GM23248 (cell line): Measurements from ENCODE around the gene SNX15. TPM values are rescaled to one million over a fixed set of nuclear protein-coding genes. Genes with fewer than 3 reads are reported as not detected.

ENCODE experiments used
- DNase-seq: peaks from one replicate; pipeline ENCODE4 v3.0.0-alpha.2; 2015
- H2AFZ ChIP-seq: fragments of 200-600 bp; sonication (generic); 2 replicates; pipeline ENCODE4 v1.6.1; 2016; ENCODE audit warnings: antibody characterized with exemption
- H3F3A ChIP-seq: fragments of 200-600 bp; sonication (generic); 2 replicates; pipeline ENCODE4 v1.6.1; 2016; ENCODE audit warnings: mild to moderate bottlenecking, antibody characterized with exemption, mixed run types; ENCODE audit not compliant: insufficient read depth
- H3K27ac ChIP-seq: fragments of 200-600 bp; sonication (generic); 2 replicates; pipeline ENCODE4 v1.5.1; 2016; ENCODE audit warnings: mild to moderate bottlenecking
- H3K27me3 ChIP-seq: fragments of 200-600 bp; sonication (generic); replicated peaks from 2 replicates; pipeline ENCODE4 v1.6.1; 2016; ENCODE audit warnings: mild to moderate bottlenecking; ENCODE audit not compliant: insufficient read depth
- H3K36me3 ChIP-seq: fragments of 200-600 bp; sonication (generic); 2 replicates; pipeline ENCODE4 v1.6.1; 2016; ENCODE audit warnings: low read depth, mild to moderate bottlenecking
- H3K4me1 ChIP-seq: fragments of 200-600 bp; sonication (generic); 2 replicates; pipeline ENCODE4 v1.6.1; 2016; ENCODE audit warnings: mild to moderate bottlenecking; ENCODE audit not compliant: insufficient read depth
- H3K4me2 ChIP-seq: fragments of 200-600 bp; sonication (generic); one replicate; pipeline ENCODE4 v1.6.1; 2016; ENCODE audit warnings: mild to moderate bottlenecking; ENCODE audit not compliant: unreplicated experiment
- H3K4me3 ChIP-seq: fragments of 200-600 bp; sonication (generic); 2 replicates; pipeline ENCODE4 v1.5.1; 2016; ENCODE audit warnings: mild to moderate bottlenecking
- H3K79me2 ChIP-seq: fragments of 200-600 bp; sonication (generic); 2 replicates; pipeline ENCODE4 v1.6.1; 2016; ENCODE audit warnings: mild to moderate bottlenecking; ENCODE audit not compliant: insufficient read depth
- H3K9ac ChIP-seq: fragments of 200-600 bp; sonication (generic); 2 replicates; pipeline ENCODE4 v1.6.1; 2016; ENCODE audit warnings: mild to moderate bottlenecking
- H3K9me2 ChIP-seq: fragments of 200-600 bp; sonication (generic); 2 replicates; pipeline ENCODE4 v1.6.1; 2016; ENCODE audit warnings: mixed run types, mild to moderate bottlenecking, moderate library complexity; ENCODE audit not compliant: insufficient read depth
- H3K9me3 ChIP-seq: fragments of 200-600 bp; sonication (generic); one replicate; pipeline ENCODE4 v1.6.1; 2017; ENCODE audit warnings: low read depth
- H4K20me1 ChIP-seq: fragments of 200-600 bp; sonication (generic); 2 replicates; pipeline ENCODE4 v1.6.0; 2016; ENCODE audit not compliant: insufficient read depth
- EZH2 ChIP-seq: fragments of 200-600 bp; sonication (generic); IDR thresholded peaks from 2 replicates; pipeline ENCODE4 v1.6.1; 2018; ENCODE audit warnings: antibody characterized with exemption, mild to moderate bottlenecking; ENCODE audit not compliant: insufficient read depth, poor library complexity, severe bottlenecking
- EZH2phosphoT487 ChIP-seq: fragments of 200-600 bp; sonication (generic); IDR thresholded peaks from 2 replicates; pipeline ENCODE4 v1.6.1; 2018; ENCODE audit warnings: antibody characterized with exemption, moderate library complexity, mild to moderate bottlenecking, low read depth; ENCODE audit not compliant: insufficient read depth
- WGBS, 2 experiments: methylation state at CpG; one replicate each; pipeline ENCODE4 v1.1.6; 2015 to 2017; ENCODE audit warnings: low lambda C conversion rate in 2 of 2, low coverage in 1 of 2; ENCODE audit errors: missing lambda C conversion rate in 2 of 2; 5-methylcytosine and 5-hydroxymethylcytosine counted together
- in situ Hi-C: fragments of 300-500 bp; cut with MboI; formaldehyde crosslinking; loops from 2 replicates; pipeline ENCODE4 v1.15.0; 2020
- polyA plus RNA-seq: library from polyadenylated mRNA; unstranded; fragments of >200 nt; fragmentation: Nextera tagmentation; extraction: Ambion mirVana; gene quantifications from 2 replicates; pipeline ENCODE4 v1.2.1, GENCODE V29; 2016
- total RNA-seq: library from RNA; depleted of rRNA; stranded (reverse); fragments of >200 nt; shearing (Covaris generic); gene quantifications from 2 replicates; pipeline ENCODE4 v1.2.3, GENCODE V29; 2014

Gene SNX15
- total and polyA plus RNA-seq, 2 experiments from 2014 or later, result 17.2 to 17.5 TPM

GRCh38 chr11:65013888-65014725 is 13.1 kb upstream of the SNX15 start, which contains the start of gene ARL2:
Gene ARL2 (plus strand): TSS chr11:65014160. CDS start chr11:65014208, 48 bp downstream.
- Histone ChIP-seq H3K4me3 (peak within 1 kb of the TSS; percentile 83), H3K9me3 (no peaks in the 10 kb centered on the region), H3K79me2 (peaks cover 18% of the 10 kb centered on the region), H3K4me1 (peaks cover 6% of the 10 kb centered on the region; the same call in 1 of the 2 replicates), H3K9me2 (no peaks in the 10 kb centered on the region), H2AFZ (peak within 1 kb of the TSS; percentile 97), H3K27ac (peak within 1 kb of the TSS; percentile 97), H4K20me1 (no peaks in the 10 kb centered on the region), H3K27me3 (no peaks in the 10 kb centered on the region), H3F3A (0 out of 2 replicates have a peak, but pooled peaks cover 3% of the 10 kb centered on the region), H3K4me2 (peak within 1 kb of the TSS; percentile 96), H3K36me3 (no peaks in the 10 kb centered on the region), H3K9ac (peak within 1 kb of the TSS; percentile 96)
- 1 to 2% methylated on average over 83 to 89 of the region's 96 CpGs for WGBS, 2 experiments
- peak; percentile 95 for DNase-seq
- TF ChIP-seq EZH2phosphoT487 (no peak), EZH2 (no peak)
- in situ Hi-C loops, result no loop called here

GRCh38 chr11:65014726-65015227 is 12.5 kb upstream of the SNX15 start:
- peak overlapping the region; percentile 96 for H3K9ac ChIP-seq
- H3K9me3 ChIP-seq, result no peaks in the 10 kb centered on the region
- no peaks in the 10 kb centered on the region for H3K9me2 ChIP-seq
- H3K4me2 ChIP-seq, result peak overlapping the region; percentile 56
- H3F3A ChIP-seq, result 0 out of 2 replicates have a peak, but pooled peaks cover 3% of the 10 kb centered on the region
- TF ChIP-seq EZH2phosphoT487 (no peak), EZH2 (no peak)
- H3K4me3 ChIP-seq, result peak overlapping the region; percentile 83
- in situ Hi-C loops, result no loop called here
- peak overlapping the region; percentile 97 for H3K27ac ChIP-seq
- H2AFZ ChIP-seq, result peak overlapping the region; percentile 97
- no peaks in the 10 kb centered on the region for H3K36me3 ChIP-seq
- no peaks in the 10 kb centered on the region for H3K27me3 ChIP-seq
- H3K4me1 ChIP-seq, result peaks cover 6% of the 10 kb centered on the region; the same call in 1 of the 2 replicates
- H3K79me2 ChIP-seq, result peaks cover 18% of the 10 kb centered on the region
- no peaks in the 10 kb centered on the region for H4K20me1 ChIP-seq
- no peak for DNase-seq
- WGBS, 2 experiments, result 24 to 32% methylated on average over 20 to 23 of the region's 23 CpGs

- Histone ChIP-seq H3K79me2 (peaks cover 18% of the 10 kb centered on the region), H3F3A (no peaks in the 10 kb centered on the region), H2AFZ (no peak overlapping the region), H3K4me3 (no peak overlapping the region), H3K4me1 (peaks cover 6% of the 10 kb centered on the region; the same call in 1 of the 2 replicates), H3K27me3 (no peaks in the 10 kb centered on the region), H3K9me3 (no peaks in the 10 kb centered on the region), H3K9ac (no peak overlapping the region), H3K4me2 (no peak overlapping the region), H3K36me3 (no peaks in the 10 kb centered on the region), H3K27ac (no peak overlapping the region), H3K9me2 (no peaks in the 10 kb centered on the region), H4K20me1 (no peaks in the 10 kb centered on the region)
- no peak for TF ChIP-seq EZH2phosphoT487
- no peak for TF ChIP-seq EZH2
- DNase-seq, result no peak
- 85 to 86% methylated on average over 4 of the region's 4 CpGs for WGBS, 2 experiments
- in situ Hi-C loops, result no loop called here
These were observed 10.5 kb upstream of the SNX15 start for GRCh38 chr11:65016705-65017104.

GRCh38 chr11:65017937-65018336 is 9.3 kb upstream of the SNX15 start:
- H3K27me3 ChIP-seq, result no peaks in the 10 kb centered on the region
- TF ChIP-seq EZH2 (no peak), EZH2phosphoT487 (no peak)
- H3K9me2 ChIP-seq, result no peaks in the 10 kb centered on the region
- H3K4me3 ChIP-seq, result no peak overlapping the region
- H3K9me3 ChIP-seq, result no peaks in the 10 kb centered on the region
- no peak overlapping the region for H2AFZ ChIP-seq
- in situ Hi-C loops, result no loop called here
- peaks cover 18% of the 10 kb centered on the region for H3K79me2 ChIP-seq
- H3K36me3 ChIP-seq, result no peaks in the 10 kb centered on the region
- H4K20me1 ChIP-seq, result no peaks in the 10 kb centered on the region
- WGBS, 2 experiments, result 94 to 100% methylated on average over 6 of the region's 6 CpGs
- peaks cover 5% of the 10 kb centered on the region; the same call in 1 of the 2 replicates for H3K4me1 ChIP-seq
- no peak overlapping the region for H3K27ac ChIP-seq
- no peak for DNase-seq
- no peaks in the 10 kb centered on the region for H3F3A ChIP-seq
- no peak overlapping the region for H3K4me2 ChIP-seq
- no peak overlapping the region for H3K9ac ChIP-seq
